K562 (cell line): ENCODE data around the gene BIK. TPM values are rescaled to one million over a fixed set of nuclear protein-coding genes. Genes with fewer than 3 reads are reported as not detected.
A peak's percentile ranks its signal among the peaks of the same experiment; 100 is the strongest.

Experiments
- ATAC-seq: fragments of 200-7000 bp; cut with Tn5 transposase; 3 replicates; pipeline ENCODE4 v1.9.1; 2020; ENCODE audit warnings: moderate library complexity
- BruUV-seq: library from RNA; stranded (reverse); fragments of 400-500 nt; replicated peaks from 2 replicates; lab custom pipeline; 2021; lab: Mats Ljungman, UMichigan
- CTCF ChIA-PET: fragments of 300-600 bp; formaldehyde crosslinking; extraction: SDS; loops from one replicate; lab custom pipeline; 2021; ENCODE audit warnings: low intra/inter-chr PET ratio; lab: Yijun Ruan, JAX
- POLR2A ChIA-PET: fragments of 300-600, 350-650 bp; sonication (Branson Sonifier 250); formaldehyde crosslinking; extraction: SDS; loops from one replicate; lab custom pipeline; 2021; ENCODE audit warnings: antibody characterized with exemption, inconsistent platforms; lab: Yijun Ruan, JAX
- DNase-seq, 4 experiments: peaks; one replicate each; pipeline versions ENCODE4 v3.0.0 to v3.0.0-alpha.2; 2011 to 2018; ENCODE audit warnings: low spot score in 3 of 4, mixed read lengths in 3 of 4; ENCODE audit errors: extremely low read depth in 1 of 4
- FAIRE-seq: peaks from 2 replicates; lab custom pipeline; 2011; peaks lifted over from hg19 to GRCh38; lab: Jason Lieb, UNC
- H2AFZ ChIP-seq: 2 replicates; pipeline ENCODE4 v1.6.0; 2011; ENCODE audit warnings: low read depth, low read length, control low read depth, inconsistent platforms
- H3K27ac ChIP-seq: fragments of 200-600 bp; 3 replicates; pipeline ENCODE4 v1.8.0; 2011; ENCODE audit warnings: low read depth, mild to moderate bottlenecking, control low read depth, inconsistent platforms, low read length, moderate library complexity, mixed read lengths; ENCODE audit errors: extremely low read depth
- H3K27me3 ChIP-seq, 2 experiments: fragments of 300-600 bp in 1 of 2; 2 replicates in 1 of 2; 3 replicates in 1 of 2; pipeline versions ENCODE4 v1.6.0 to v1.8.0; 2011; ENCODE audit warnings: inconsistent platforms in 2 of 2, low read length in 2 of 2, mild to moderate bottlenecking in 1 of 2, mixed read lengths in 1 of 2, moderate library complexity in 1 of 2; ENCODE audit not compliant: control insufficient read depth in 2 of 2, insufficient read depth in 2 of 2
- H3K36me3 ChIP-seq: fragments of 300-600 bp; 3 replicates; pipeline ENCODE4 v1.8.0; 2011; ENCODE audit warnings: mild to moderate bottlenecking, low read length, inconsistent platforms; ENCODE audit not compliant: control insufficient read depth, insufficient read depth
- H3K4me1 ChIP-seq, 2 experiments: fragments of 200-600 bp in 1 of 2; replicated peaks in 1 of 2; 2 replicates in 1 of 2; 3 replicates in 1 of 2; pipeline versions ENCODE4 v1.5.1 to v1.8.0; 2011; ENCODE audit warnings: inconsistent platforms in 2 of 2, low read length in 2 of 2, mild to moderate bottlenecking in 1 of 2, mixed read lengths in 1 of 2, moderate library complexity in 1 of 2; ENCODE audit not compliant: control insufficient read depth in 2 of 2, insufficient read depth in 2 of 2
- H3K4me2 ChIP-seq: 2 replicates; pipeline ENCODE4 v1.6.1; 2011; ENCODE audit warnings: low read length, control low read depth, inconsistent platforms, mixed read lengths; ENCODE audit not compliant: insufficient read depth
- H3K4me3 ChIP-seq: fragments of 200-600 bp; sonication (generic), shearing (Covaris generic); 2 replicates; pipeline ENCODE4 v1.5.1; 2016; ENCODE audit warnings: control low read depth, inconsistent platforms
- H3K79me2 ChIP-seq: fragments of 200-600 bp; 3 replicates; pipeline ENCODE4 v1.8.0; 2011; ENCODE audit warnings: low read length, inconsistent platforms; ENCODE audit not compliant: control insufficient read depth, insufficient read depth
- H3K9ac ChIP-seq, 2 experiments: 2 replicates each; pipeline versions ENCODE4 v1.6.0 to v1.6.1; 2011; ENCODE audit warnings: low read depth in 2 of 2, low read length in 2 of 2, control low read depth in 1 of 2, inconsistent platforms in 1 of 2, mild to moderate bottlenecking in 1 of 2, mixed read lengths in 1 of 2; ENCODE audit not compliant: insufficient read depth in 1 of 2
- H3K9me1 ChIP-seq: one replicate; pipeline ENCODE4 v1.6.0; 2011; ENCODE audit warnings: inconsistent platforms, mild to moderate bottlenecking, low read length, moderate library complexity; ENCODE audit not compliant: control insufficient read depth, insufficient read depth
- H3K9me3 ChIP-seq: replicated peaks from 2 replicates; pipeline ENCODE4 v1.5.1; 2011; ENCODE audit warnings: low read depth, low read length, inconsistent platforms; ENCODE audit not compliant: control insufficient read depth, insufficient read depth
- H4K20me1 ChIP-seq: replicated peaks from 2 replicates; pipeline ENCODE4 v1.6.1; 2011; ENCODE audit warnings: low read length, inconsistent platforms, mixed read lengths; ENCODE audit not compliant: control insufficient read depth, insufficient read depth
- ARNT ChIP-seq, 2 experiments: fragments of 450-650 bp; IDR thresholded peaks; 2 replicates each; pipeline ENCODE4 v1.6.1; 2016; ENCODE audit warnings: mild to moderate bottlenecking in 1 of 2
- CBFB ChIP-seq: sonication (generic); formaldehyde crosslinking; IDR thresholded peaks from 2 replicates; pipeline ENCODE4 v1.4.0; 2020; ENCODE audit warnings: mild to moderate bottlenecking, missing genetic modification reagents
- CBX8 ChIP-seq: fragments of 200-600 bp; sonication (generic); IDR thresholded peaks from 2 replicates; pipeline ENCODE4 v1.6.1; 2012; ENCODE audit warnings: borderline replicate concordance, mixed run types, low read depth, mild to moderate bottlenecking, moderate library complexity, mixed read lengths, low read length, control low read depth, inconsistent platforms; ENCODE audit not compliant: poor library complexity, severe bottlenecking; ENCODE audit errors: extremely low read depth
- CHCHD3 ChIP-seq: fragments of 250-450 bp; sonication (Bioruptor Pico); IDR thresholded peaks from 2 replicates; pipeline ENCODE4 v2.1.2; 2022; ENCODE audit warnings: mild to moderate bottlenecking
- CTBP1 ChIP-seq: fragments of 450-650 bp; IDR thresholded peaks from 2 replicates; pipeline ENCODE4 v1.6.1; 2016; ENCODE audit warnings: borderline replicate concordance
- FOXJ3 ChIP-seq: sonication (generic); formaldehyde crosslinking; IDR thresholded peaks from 2 replicates; pipeline ENCODE4 v1.4.0; 2020; ENCODE audit warnings: mild to moderate bottlenecking, missing genetic modification reagents
- GTF2F1 ChIP-seq: IDR thresholded peaks from 2 replicates; pipeline ENCODE4 v1.6.1; 2011; ENCODE audit warnings: low read depth, low read length, improper control_type of control experiment
- HIVEP1 ChIP-seq: fragments of 250-450 bp; sonication (Bioruptor Pico); IDR thresholded peaks from 2 replicates; pipeline ENCODE4 v1.4.0; 2020; ENCODE audit warnings: mild to moderate bottlenecking
- HNRNPK ChIP-seq: fragments of 200-400 bp; formaldehyde crosslinking; IDR thresholded peaks from one replicate; pipeline ENCODE4 v1.6.1; 2018; ENCODE audit warnings: mild to moderate bottlenecking, low read depth, low read length; ENCODE audit not compliant: poor library complexity, severe bottlenecking
- KAT7 ChIP-seq: sonication (generic); formaldehyde crosslinking; IDR thresholded peaks from 2 replicates; pipeline ENCODE4 v1.8.0; 2022; ENCODE audit warnings: missing genetic modification reagents, mild to moderate bottlenecking, borderline replicate concordance
- PHTF2 ChIP-seq: fragments of 250-450 bp; sonication (Bioruptor Pico); IDR thresholded peaks from 2 replicates; pipeline ENCODE4 v1.5.0; 2021; ENCODE audit warnings: mild to moderate bottlenecking
- TRIM28 ChIP-seq: fragments of 450-650 bp; IDR thresholded peaks from 2 replicates; pipeline ENCODE4 v1.6.1; 2017
- ZNF197 ChIP-seq: fragments of 200-800 bp; sonication (Bioruptor generic); IDR thresholded peaks from 2 replicates; pipeline ENCODE4 v1.6.1; 2016; ENCODE audit warnings: low read depth, missing genetic modification characterization, missing compliant biosample characterization
- ZNF253 ChIP-seq: fragments of 250-450 bp; sonication (Bioruptor Pico); conservative IDR thresholded peaks from 2 replicates; pipeline ENCODE4 v1.6.1; 2021; ENCODE audit warnings: mild to moderate bottlenecking
- ZNF551 ChIP-seq: fragments of 250-450 bp; sonication (Bioruptor Pico); IDR thresholded peaks from 2 replicates; pipeline ENCODE4 v1.5.0; 2021; ENCODE audit warnings: mild to moderate bottlenecking, moderate library complexity
- WGBS: fragments of 100-300 bp; shearing (Covaris generic); methylation state at CpG from one replicate; pipeline ENCODE4 v1.1.6; 2016; ENCODE audit warnings: low coverage, mixed read lengths; ENCODE audit not compliant: insufficient coverage; ENCODE audit errors: missing lambda C conversion rate; 5-methylcytosine and 5-hydroxymethylcytosine counted together
- in situ Hi-C: fragments of 300-500 bp; cut with MboI; formaldehyde crosslinking; loops from 4 replicates; pipeline ENCODE4 v1.15.0; 2018; ENCODE audit warnings: inconsistent platforms, mixed read lengths
- intact Hi-C: fragments of 100-400 bp; cut with micrococcal nuclease; formaldehyde crosslinking; loops from 2 replicates; pipeline ENCODE4 v1.14.2; 2022
- polyA plus RNA-seq, 8 experiments: library from polyadenylated mRNA; depleted of rRNA in 4 of 8; stranded (reverse) in 5 of 8; unstranded in 3 of 8; fragments of >200 nt; fragmentation: Nextera tagmentation in 2 of 8; fragmentation: Illumina TruSeq in 1 of 8; extraction: Ambion mirVana in 2 of 8; extraction: Trizol in 1 of 8; gene quantifications; 2 replicates each; pipeline versions ENCODE4 v1.2.1 to v1.2.3, GENCODE V29; 2011 to 2014; ENCODE audit warnings: inconsistent platforms in 1 of 8, missing spikeins in 1 of 8
- total RNA-seq, 7 experiments: library from RNA; depleted of rRNA in 6 of 7; stranded (reverse); fragments of >200 nt in 6 of 7; fragmentation: Illumina TruSeq in 2 of 7; extraction: Trizol in 2 of 7; gene quantifications; 2 replicates each; pipeline versions ENCODE4 v1.2.1 to v1.2.3, GENCODE V29; 2011 to 2021; ENCODE audit warnings: low replicate concordance in 1 of 7
- TF ChIP-seq, protein P1 (sequence below): fragments of 250-450 bp; sonication (Bioruptor Pico); IDR thresholded peaks from 2 replicates; pipeline ENCODE4 v1.9.0; 2021; ENCODE audit warnings: mild to moderate bottlenecking
- TF ChIP-seq, protein P2 (sequence below): fragments of 450-650 bp; IDR thresholded peaks from 2 replicates; pipeline ENCODE4 v1.6.1; 2017; ENCODE audit warnings: mild to moderate bottlenecking, moderate library complexity
- TF ChIP-seq, protein P3 (sequence below): fragments of 250-450 bp; sonication (Bioruptor Pico); IDR thresholded peaks from 2 replicates; pipeline ENCODE4 v1.8.0; 2021; ENCODE audit warnings: moderate library complexity, mild to moderate bottlenecking, inconsistent platforms
- TF ChIP-seq, protein P4 (sequence below): fragments of 450-650 bp; formaldehyde crosslinking; IDR thresholded peaks from 2 replicates; pipeline ENCODE4 v1.4.0; 2022; ENCODE audit warnings: missing genetic modification characterization

Gene BIK
- total and polyA plus RNA-seq, 9 of the 15 experiments (the other 6 are each of a cell fraction or from before 2014, with no cell fraction given): 0.08 to 0.23 (median 0.18) TPM; not detected in 4

DNA sequence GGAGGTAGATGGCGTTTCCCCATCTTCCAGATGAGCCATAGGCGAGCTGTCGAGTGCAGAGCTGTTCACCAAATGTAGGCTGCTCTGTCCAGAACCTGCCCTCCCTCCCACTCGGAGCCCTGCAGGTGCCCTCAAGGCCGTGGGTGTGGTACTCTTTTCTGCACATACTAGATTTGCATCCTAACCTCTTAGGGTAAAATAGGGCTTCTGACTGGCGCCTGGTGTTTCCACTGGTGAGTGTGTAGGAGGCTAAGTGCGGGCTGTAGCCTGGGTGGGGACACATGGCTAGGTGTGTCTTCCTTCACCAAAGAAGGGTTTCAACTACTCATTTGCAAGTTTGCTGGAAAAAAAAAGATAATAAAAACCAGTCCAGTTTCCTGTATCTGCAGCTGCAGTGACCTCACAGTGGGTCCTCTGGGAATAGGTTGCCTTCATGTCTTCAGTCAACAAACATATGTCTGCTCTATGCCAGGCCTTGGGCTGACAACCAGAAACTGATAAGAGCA, 8.5 kb downstream of the BIK start (continued):
- TF ChIP-seq, protein P1, sequence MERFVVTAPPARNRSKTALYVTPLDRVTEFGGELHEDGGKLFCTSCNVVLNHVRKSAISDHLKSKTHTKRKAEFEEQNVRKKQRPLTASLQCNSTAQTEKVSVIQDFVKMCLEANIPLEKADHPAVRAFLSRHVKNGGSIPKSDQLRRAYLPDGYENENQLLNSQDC (CRISPR knock-in tag): no peak

DNA sequence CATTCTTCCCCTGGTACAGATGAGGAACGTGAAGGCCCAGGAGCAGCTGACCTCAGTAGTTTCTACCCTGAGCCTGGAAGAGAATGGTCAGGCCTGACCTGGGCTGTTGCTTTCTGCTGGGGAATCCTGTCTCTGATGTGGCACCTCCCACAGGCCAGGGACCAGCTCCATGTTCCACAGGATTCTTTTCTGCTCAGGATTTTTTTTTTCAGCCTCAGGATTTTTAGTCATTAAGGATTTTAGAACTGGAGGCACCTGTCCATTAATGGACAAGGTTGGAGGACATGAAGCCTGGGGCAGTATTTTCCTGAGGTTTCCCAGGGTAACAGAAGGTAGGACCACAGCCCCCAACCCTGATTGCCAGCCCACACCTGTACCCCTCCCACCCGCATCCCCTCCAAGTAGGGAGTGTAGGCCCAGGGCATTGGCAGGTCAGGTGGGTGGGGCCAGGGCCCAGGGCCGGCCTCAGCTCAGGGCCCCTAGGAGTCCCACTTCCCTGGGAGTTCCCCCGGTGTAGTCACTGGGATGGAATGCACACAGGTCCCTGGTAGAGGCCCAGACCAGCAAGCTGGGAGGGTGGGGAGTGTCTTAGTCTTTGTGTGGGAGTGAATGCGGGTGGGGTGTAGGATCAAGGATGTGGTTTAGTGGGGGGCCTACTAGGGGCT, 16.1 kb downstream of the BIK start:
- peak; percentile 45; the same call in 2 of the 3 replicates for ATAC-seq

More for the DNA sequence above, 16.1 kb downstream of the BIK start:
- Histone ChIP-seq H3K36me3 (no peaks in the 10 kb centered on the region; the same call in 2 of the 3 replicates), H3K9me1 (no peaks in the 10 kb centered on the region), H4K20me1 (no peaks in the 10 kb centered on the region), H3K9ac (0 out of 4 replicates have a peak overlapping the region, but pooled peaks of 1 of the 2 experiments have one; percentile 40), H3K27me3 (no peaks in the 10 kb centered on the region), H2AFZ (no peak overlapping the region), H3K4me3 (no peak overlapping the region), H3K27ac (no peak overlapping the region), H3K4me2 (no peak overlapping the region), H3K9me3 (no peaks in the 10 kb centered on the region), H3K4me1 (peaks cover 8 to 41% of the 10 kb centered on the region in 2 experiments; a peak in 4 of 5 replicates), H3K79me2 (no peaks in the 10 kb centered on the region)
- DNase-seq: peak; percentile 21 to 64 (median 46)
- WGBS: 50% methylated on average over 2 of the region's 5 CpGs
- BruUV-seq: no TSS peak
- no peak for TF ChIP-seq FOXJ3
- no peak for TF ChIP-seq ZNF253
- no peak for TF ChIP-seq KAT7 (CRISPR knock-in tag)
- TF ChIP-seq, protein P2, sequence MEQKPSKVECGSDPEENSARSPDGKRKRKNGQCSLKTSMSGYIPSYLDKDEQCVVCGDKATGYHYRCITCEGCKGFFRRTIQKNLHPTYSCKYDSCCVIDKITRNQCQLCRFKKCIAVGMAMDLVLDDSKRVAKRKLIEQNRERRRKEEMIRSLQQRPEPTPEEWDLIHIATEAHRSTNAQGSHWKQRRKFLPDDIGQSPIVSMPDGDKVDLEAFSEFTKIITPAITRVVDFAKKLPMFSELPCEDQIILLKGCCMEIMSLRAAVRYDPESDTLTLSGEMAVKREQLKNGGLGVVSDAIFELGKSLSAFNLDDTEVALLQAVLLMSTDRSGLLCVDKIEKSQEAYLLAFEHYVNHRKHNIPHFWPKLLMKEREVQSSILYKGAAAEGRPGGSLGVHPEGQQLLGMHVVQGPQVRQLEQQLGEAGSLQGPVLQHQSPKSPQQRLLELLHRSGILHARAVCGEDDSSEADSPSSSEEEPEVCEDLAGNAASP: no peak
- TF ChIP-seq CHCHD3: no peak
- TF ChIP-seq PHTF2: no peak
- TF ChIP-seq ZNF197: no peak
- no peak for TF ChIP-seq ZNF551 (CRISPR knock-in tag)
- TF ChIP-seq CBX8: no peak
- no peak for TF ChIP-seq CTBP1
- TF ChIP-seq CBFB (CRISPR knock-in tag): no peak
- TF ChIP-seq GTF2F1: no peak
- TF ChIP-seq ARNT (IDR thresholded peaks at IDR 0.05): no peak
- TF ChIP-seq, protein P3, sequence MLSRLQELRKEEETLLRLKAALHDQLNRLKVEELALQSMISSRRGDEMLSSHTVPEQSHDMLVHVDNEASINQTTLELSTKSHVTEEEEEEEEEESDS (CRISPR knock-in tag): no peak
- TF ChIP-seq, protein P4, sequence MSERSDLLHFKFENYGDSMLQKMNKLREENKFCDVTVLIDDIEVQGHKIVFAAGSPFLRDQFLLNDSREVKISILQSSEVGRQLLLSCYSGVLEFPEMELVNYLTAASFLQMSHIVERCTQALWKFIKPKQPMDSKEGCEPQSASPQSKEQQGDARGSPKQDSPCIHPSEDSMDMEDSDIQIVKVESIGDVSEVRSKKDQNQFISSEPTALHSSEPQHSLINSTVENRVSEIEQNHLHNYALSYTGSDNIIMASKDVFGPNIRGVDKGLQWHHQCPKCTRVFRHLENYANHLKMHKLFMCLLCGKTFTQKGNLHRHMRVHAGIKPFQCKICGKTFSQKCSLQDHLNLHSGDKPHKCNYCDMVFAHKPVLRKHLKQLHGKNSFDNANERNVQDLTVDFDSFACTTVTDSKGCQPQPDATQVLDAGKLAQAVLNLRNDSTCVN (CRISPR knock-in tag): no peak
- TF ChIP-seq HIVEP1: no peak
- TF ChIP-seq HNRNPK: no peak
- no peak for TF ChIP-seq TRIM28
- in situ Hi-C loops: no loop called here
- ChIA-PET POLR2A (interaction anchor here (1.1 kb wide), 1 partner anchor 11 kb away, joined by 3 read pairs; no protein-coding TSS in a partner anchor), CTCF (no interaction called here)
- FAIRE-seq: no peak
- intact Hi-C loops: no loop called here
